ENCODE data around the gene NLGN1. TPM values are rescaled to one million over a fixed set of nuclear protein-coding genes. Genes with fewer than 3 reads are reported as not detected.

NLGN1 gene
- total and polyA plus RNA-seq, 5 donors from 2014 or later: not detected

DNA sequence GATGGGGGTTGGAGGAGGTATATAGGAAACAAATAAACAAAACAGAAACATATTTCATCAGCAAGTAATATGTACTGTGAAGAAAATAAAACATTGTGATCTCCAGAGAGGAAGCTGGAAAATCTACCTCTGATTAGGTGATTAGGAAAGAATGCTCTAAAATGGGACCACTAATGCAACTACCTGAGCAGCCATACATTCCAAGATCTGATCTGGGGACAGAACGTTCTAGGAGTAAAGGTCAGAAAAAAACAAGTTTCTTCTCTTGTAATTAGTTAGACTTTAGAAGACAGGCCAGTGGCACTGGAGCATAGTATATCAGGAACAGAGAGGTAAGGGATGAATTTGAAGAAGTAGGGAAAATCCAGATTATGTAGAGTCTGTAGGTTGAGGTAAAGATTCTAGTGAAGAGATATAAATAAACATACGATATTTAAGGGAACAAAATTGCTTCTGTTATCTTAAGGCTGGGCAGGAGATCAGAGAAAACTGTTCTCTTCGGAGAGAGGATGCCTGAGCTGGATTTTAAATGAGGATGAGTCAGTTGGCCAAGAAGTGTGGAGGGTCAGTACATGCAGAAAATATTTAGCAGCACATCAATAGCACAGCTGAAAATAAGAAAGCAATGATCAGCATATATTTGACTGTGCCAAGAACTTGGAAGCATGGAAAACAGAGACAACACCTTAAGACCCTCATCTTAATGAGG lies 429.5 kb downstream of the NLGN1 start:
- Histone ChIP-seq H3K36me3 (ENCODE audit: control insufficient read depth, insufficient read depth, low read length) (no peaks in the 10 kb centered on the region), H3K9me3 (ENCODE audit: control insufficient read depth in 2 of 2, low read length in 2 of 2) (no peaks in the 10 kb centered on the region), H3K4me1 (ENCODE audit: control insufficient read depth, insufficient read depth, low read length, poor library complexity, severe bottlenecking) (no peaks in the 10 kb centered on the region), H3K4me3 (ENCODE audit: low read depth, low read length) (no peak overlapping the region), H3K27me3 (ENCODE audit: control insufficient read depth, insufficient read depth, low read length) (no peaks in the 10 kb centered on the region), H3K27ac (ENCODE audit: insufficient read depth, low read length, poor library complexity, severe bottlenecking) (no peak overlapping the region)
- H3K9me3 Mint-ChIP-seq: peaks cover 0 to 19% (median 4%) of the 10 kb centered on the region in 7 donors
- no peaks in the 10 kb centered on the region for H3K27me3 Mint-ChIP-seq
- ATAC-seq (ENCODE audit: low read depth in 2 of 2): no peak
- no peaks in the 10 kb centered on the region for H3K36me3 Mint-ChIP-seq
- H3K4me3 Mint-ChIP-seq: no peak overlapping the region
- H3K27ac Mint-ChIP-seq: no peak overlapping the region
- H3K4me1 Mint-ChIP-seq: no peaks in the 10 kb centered on the region
- DNase-seq: no peak

DNA sequence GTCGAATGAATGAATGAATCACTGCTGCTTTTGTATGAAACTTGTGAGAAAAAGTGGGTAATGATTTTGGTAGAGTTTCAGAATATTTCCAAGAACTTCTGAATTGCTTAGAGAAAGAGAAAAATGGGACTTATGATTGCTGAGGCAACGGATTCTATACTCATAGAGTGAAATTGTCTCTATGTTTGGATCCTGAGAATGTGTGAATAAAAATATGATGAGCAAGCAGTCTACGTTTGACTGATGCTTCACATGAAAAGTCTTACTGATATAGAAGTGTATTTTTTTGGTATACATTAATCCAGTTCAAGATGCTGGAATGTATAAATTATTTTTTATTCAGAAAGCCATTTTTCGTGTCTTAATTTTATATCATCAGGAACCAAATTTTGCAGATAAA lies 441.1 kb downstream of the NLGN1 start:
- H3K36me3 ChIP-seq (ENCODE audit: control insufficient read depth, insufficient read depth, low read length): no peaks in the 10 kb centered on the region
- ATAC-seq (ENCODE audit: low read depth in 2 of 2): no peak
- no peak overlapping the region for H3K4me3 Mint-ChIP-seq
- H3K27me3 ChIP-seq (ENCODE audit: control insufficient read depth, insufficient read depth, low read length): no peaks in the 10 kb centered on the region
- no peak overlapping the region for H3K27ac ChIP-seq (ENCODE audit: insufficient read depth, low read length, poor library complexity, severe bottlenecking)
- no peaks in the 10 kb centered on the region for H3K36me3 Mint-ChIP-seq
- H3K4me1 Mint-ChIP-seq: no peaks in the 10 kb centered on the region
- no peaks in the 10 kb centered on the region for H3K4me1 ChIP-seq (ENCODE audit: control insufficient read depth, insufficient read depth, low read length, poor library complexity, severe bottlenecking)
- H3K9me3 Mint-ChIP-seq: peaks cover 0 to 11% (median 6%) of the 10 kb centered on the region in 7 donors
- H3K27me3 Mint-ChIP-seq: no peaks in the 10 kb centered on the region
- no peaks in the 10 kb centered on the region for H3K9me3 ChIP-seq (ENCODE audit: control insufficient read depth in 2 of 2, low read length in 2 of 2)
- no peak overlapping the region for H3K4me3 ChIP-seq (ENCODE audit: low read depth, low read length)
- H3K27ac Mint-ChIP-seq: no peak overlapping the region
- DNase-seq: no peak

DNA sequence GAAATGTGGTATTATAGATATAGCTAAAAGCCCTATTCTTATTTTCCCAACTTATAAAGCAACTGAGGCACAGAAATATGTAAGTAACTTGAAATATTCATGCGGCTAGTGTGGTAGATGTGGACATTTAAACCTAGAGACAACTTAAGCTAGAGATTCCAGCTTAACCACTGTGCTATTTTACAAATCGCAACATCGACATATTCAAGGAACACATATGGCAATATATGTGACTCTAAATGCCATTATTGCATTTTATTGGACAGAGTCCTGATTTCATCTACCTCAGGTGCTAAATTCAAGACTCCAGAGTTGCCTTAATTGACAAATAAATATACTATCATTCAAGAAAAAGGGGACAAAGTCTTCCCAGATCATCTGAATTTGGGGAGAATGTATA lies 442.3 kb downstream of the NLGN1 start:
- Histone ChIP-seq H3K4me1 (ENCODE audit: control insufficient read depth, insufficient read depth, low read length, poor library complexity, severe bottlenecking) (no peaks in the 10 kb centered on the region), H3K27ac (ENCODE audit: insufficient read depth, low read length, poor library complexity, severe bottlenecking) (no peak overlapping the region), H3K9me3 (ENCODE audit: control insufficient read depth in 2 of 2, low read length in 2 of 2) (no peaks in the 10 kb centered on the region), H3K36me3 (ENCODE audit: control insufficient read depth, insufficient read depth, low read length) (no peaks in the 10 kb centered on the region), H3K27me3 (ENCODE audit: control insufficient read depth, insufficient read depth, low read length) (no peaks in the 10 kb centered on the region), H3K4me3 (ENCODE audit: low read depth, low read length) (no peak overlapping the region)
- no peaks in the 10 kb centered on the region for H3K4me1 Mint-ChIP-seq
- no peak overlapping the region for H3K4me3 Mint-ChIP-seq
- no peaks in the 10 kb centered on the region for H3K27me3 Mint-ChIP-seq
- ATAC-seq (ENCODE audit: low read depth in 2 of 2) (no peak), DNase-seq (no peak)
- H3K27ac Mint-ChIP-seq: no peak overlapping the region
- no peaks in the 10 kb centered on the region for H3K36me3 Mint-ChIP-seq
- H3K9me3 Mint-ChIP-seq: peaks cover 0 to 11% (median 6%) of the 10 kb centered on the region in 7 donors

DNA sequence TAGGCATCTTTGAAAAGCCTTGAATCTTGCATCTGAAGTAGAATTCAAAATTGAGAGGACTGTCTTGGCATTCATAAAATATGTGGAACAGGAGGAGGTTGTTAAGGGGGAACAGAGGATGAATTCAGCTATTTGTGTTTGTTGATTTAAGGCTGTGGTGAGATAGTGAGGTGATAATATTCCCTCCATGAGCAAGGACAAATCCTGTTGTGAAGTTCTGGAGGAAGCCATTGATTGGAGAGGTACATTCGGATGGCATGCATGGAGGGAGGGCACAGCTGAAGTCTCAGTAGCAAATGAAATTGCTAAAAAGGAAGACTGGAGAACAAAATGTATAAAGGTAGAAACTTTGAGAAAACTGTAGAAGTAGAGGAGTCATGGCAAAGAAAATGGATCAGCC lies 443.8 kb downstream of the NLGN1 start:
- H3K27ac Mint-ChIP-seq: no peak overlapping the region
- no peaks in the 10 kb centered on the region for H3K9me3 ChIP-seq (ENCODE audit: control insufficient read depth in 2 of 2, low read length in 2 of 2)
- no peak overlapping the region for H3K27ac ChIP-seq (ENCODE audit: insufficient read depth, low read length, poor library complexity, severe bottlenecking)
- no peaks in the 10 kb centered on the region for H3K27me3 Mint-ChIP-seq
- H3K4me1 Mint-ChIP-seq: no peaks in the 10 kb centered on the region
- H3K4me3 Mint-ChIP-seq: no peak overlapping the region
- no peaks in the 10 kb centered on the region for H3K4me1 ChIP-seq (ENCODE audit: control insufficient read depth, insufficient read depth, low read length, poor library complexity, severe bottlenecking)
- peaks cover 0 to 16% (median 6%) of the 10 kb centered on the region in 7 donors for H3K9me3 Mint-ChIP-seq
- no peak overlapping the region for H3K4me3 ChIP-seq (ENCODE audit: low read depth, low read length)
- ATAC-seq (ENCODE audit: low read depth in 2 of 2) (no peak), DNase-seq (no peak)
- no peaks in the 10 kb centered on the region for H3K36me3 Mint-ChIP-seq
- no peaks in the 10 kb centered on the region for H3K27me3 ChIP-seq (ENCODE audit: control insufficient read depth, insufficient read depth, low read length)
- no peaks in the 10 kb centered on the region for H3K36me3 ChIP-seq (ENCODE audit: control insufficient read depth, insufficient read depth, low read length)

DNA sequence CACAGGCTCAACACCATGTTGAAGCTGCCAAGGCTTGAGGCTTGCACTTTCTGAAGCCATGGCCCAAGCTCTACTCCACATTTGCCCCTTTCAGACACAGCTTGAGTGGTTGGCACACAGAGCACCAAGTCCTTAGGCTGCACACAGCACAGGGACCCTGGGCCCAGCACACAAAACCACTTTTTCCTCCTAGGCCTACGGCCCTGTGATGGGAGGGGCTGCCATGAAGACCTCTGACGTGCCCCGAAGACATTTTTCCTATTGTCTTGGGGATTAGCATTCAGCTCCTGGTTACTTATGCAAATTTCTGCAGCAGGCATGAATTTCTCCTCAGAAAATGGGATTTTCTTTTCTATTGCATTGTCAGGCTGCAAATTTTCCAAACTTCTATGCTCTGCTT lies 445.5 kb downstream of the NLGN1 start:
- H3K36me3 ChIP-seq (ENCODE audit: control insufficient read depth, insufficient read depth, low read length): no peaks in the 10 kb centered on the region
- H3K4me1 ChIP-seq (ENCODE audit: control insufficient read depth, insufficient read depth, low read length, poor library complexity, severe bottlenecking): no peaks in the 10 kb centered on the region
- H3K4me3 Mint-ChIP-seq: no peak overlapping the region
- DNase-seq: no peak
- no peaks in the 10 kb centered on the region for H3K4me1 Mint-ChIP-seq
- no peaks in the 10 kb centered on the region for H3K36me3 Mint-ChIP-seq
- H3K9me3 ChIP-seq (ENCODE audit: control insufficient read depth in 2 of 2, low read length in 2 of 2): no peaks in the 10 kb centered on the region
- H3K27ac Mint-ChIP-seq: no peak overlapping the region
- H3K27ac ChIP-seq (ENCODE audit: insufficient read depth, low read length, poor library complexity, severe bottlenecking): no peak overlapping the region
- no peaks in the 10 kb centered on the region for H3K27me3 ChIP-seq (ENCODE audit: control insufficient read depth, insufficient read depth, low read length)
- no peak for ATAC-seq (ENCODE audit: low read depth in 2 of 2)
- no peaks in the 10 kb centered on the region for H3K27me3 Mint-ChIP-seq
- H3K9me3 Mint-ChIP-seq: peaks cover 0 to 13% (median 6%) of the 10 kb centered on the region in 7 donors
- no peak overlapping the region for H3K4me3 ChIP-seq (ENCODE audit: low read depth, low read length)

DNA sequence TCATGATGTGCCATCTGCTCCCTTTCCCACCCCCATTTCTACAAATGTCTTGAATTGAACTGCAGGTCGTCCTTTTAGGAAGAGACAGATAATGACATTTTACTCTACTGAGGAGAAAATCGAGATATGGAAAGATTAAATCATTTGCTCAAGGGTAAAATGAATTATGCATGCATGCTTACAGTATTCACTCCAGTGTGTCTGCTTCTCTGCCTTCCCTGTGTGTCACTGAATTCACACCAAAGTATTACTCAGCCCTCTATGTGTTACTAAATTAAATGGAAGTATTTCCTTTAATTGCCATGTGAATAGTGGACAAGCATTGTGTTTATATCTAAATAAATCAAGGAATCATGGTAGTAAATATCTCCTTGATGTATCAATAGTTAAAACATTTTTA lies 449.0 kb downstream of the NLGN1 start:
- H3K27ac Mint-ChIP-seq: no peak overlapping the region
- no peaks in the 10 kb centered on the region for H3K9me3 ChIP-seq (ENCODE audit: control insufficient read depth in 2 of 2, low read length in 2 of 2)

DNA sequence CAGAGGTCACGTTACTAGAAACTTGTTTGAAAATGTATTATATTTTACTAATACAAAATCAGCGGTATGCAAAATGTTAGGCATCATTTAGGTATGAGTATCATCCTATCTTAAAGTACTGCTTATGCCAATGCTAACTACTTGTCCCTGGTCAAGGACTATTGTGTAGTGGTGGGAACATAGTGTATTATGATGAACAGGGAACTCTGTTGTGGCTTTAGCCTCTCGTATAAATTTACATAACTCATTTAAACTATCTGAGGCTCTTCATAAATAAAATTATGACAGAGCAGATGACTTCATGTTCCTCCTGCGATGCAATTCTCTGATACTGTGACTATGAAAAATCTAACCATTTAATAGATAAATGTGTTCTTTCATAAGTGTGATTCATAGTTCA lies 451.9 kb downstream of the NLGN1 start:
- Histone ChIP-seq H3K4me1 (ENCODE audit: control insufficient read depth, insufficient read depth, low read length, poor library complexity, severe bottlenecking) (no peaks in the 10 kb centered on the region), H3K9me3 (ENCODE audit: control insufficient read depth in 2 of 2, low read length in 2 of 2) (no peaks in the 10 kb centered on the region), H3K27me3 (ENCODE audit: control insufficient read depth, insufficient read depth, low read length) (no peaks in the 10 kb centered on the region), H3K36me3 (ENCODE audit: control insufficient read depth, insufficient read depth, low read length) (no peaks in the 10 kb centered on the region), H3K4me3 (ENCODE audit: low read depth, low read length) (no peak overlapping the region), H3K27ac (ENCODE audit: insufficient read depth, low read length, poor library complexity, severe bottlenecking) (no peak overlapping the region)
- no peak for ATAC-seq (ENCODE audit: low read depth in 2 of 2)
- Mint-ChIP-seq H3K27me3 (no peaks in the 10 kb centered on the region), H3K4me3 (no peak overlapping the region), H3K27ac (no peak overlapping the region), H3K36me3 (no peaks in the 10 kb centered on the region), H3K4me1 (no peaks in the 10 kb centered on the region), H3K9me3 (peaks cover 0 to 5% (median 0%) of the 10 kb centered on the region in 7 donors)
- DNase-seq: no peak

More for the DNA sequence above, 449.0 kb downstream of the NLGN1 start:
- ATAC-seq (ENCODE audit: low read depth in 2 of 2) (no peak), DNase-seq (no peak)
- Histone ChIP-seq H3K4me1 (ENCODE audit: control insufficient read depth, insufficient read depth, low read length, poor library complexity, severe bottlenecking) (no peaks in the 10 kb centered on the region), H3K27me3 (ENCODE audit: control insufficient read depth, insufficient read depth, low read length) (no peaks in the 10 kb centered on the region), H3K36me3 (ENCODE audit: control insufficient read depth, insufficient read depth, low read length) (no peaks in the 10 kb centered on the region), H3K27ac (ENCODE audit: insufficient read depth, low read length, poor library complexity, severe bottlenecking) (no peak overlapping the region), H3K4me3 (ENCODE audit: low read depth, low read length) (no peak overlapping the region)
- H3K4me1 Mint-ChIP-seq: no peaks in the 10 kb centered on the region
- H3K9me3 Mint-ChIP-seq: peaks cover 0 to 9% (median 3%) of the 10 kb centered on the region in 7 donors
- H3K4me3 Mint-ChIP-seq: no peak overlapping the region
- no peaks in the 10 kb centered on the region for H3K36me3 Mint-ChIP-seq
- no peaks in the 10 kb centered on the region for H3K27me3 Mint-ChIP-seq

DNA sequence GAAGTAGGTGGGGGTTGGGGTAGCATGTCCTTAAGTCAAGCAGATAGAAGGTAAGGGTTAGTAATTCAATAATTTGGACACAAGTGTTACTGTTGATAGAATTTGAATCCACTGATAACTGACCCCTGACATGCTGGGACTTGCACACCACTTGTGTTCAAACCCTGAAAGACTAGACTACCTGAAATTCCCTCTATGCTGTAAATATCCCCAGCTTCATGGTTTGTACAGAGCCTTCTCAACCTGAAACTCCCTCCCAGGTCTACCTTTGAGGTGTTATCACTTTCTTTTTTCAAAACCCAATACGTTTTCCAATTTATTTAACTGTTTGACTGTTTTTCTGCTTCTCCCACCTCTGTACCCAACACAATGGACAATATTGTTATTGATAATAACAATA lies 459.6 kb downstream of the NLGN1 start:
- H3K36me3 Mint-ChIP-seq: no peaks in the 10 kb centered on the region
- H3K36me3 ChIP-seq (ENCODE audit: control insufficient read depth, insufficient read depth, low read length): no peaks in the 10 kb centered on the region
- H3K27me3 Mint-ChIP-seq: no peaks in the 10 kb centered on the region
- no peak overlapping the region for H3K27ac Mint-ChIP-seq
- H3K4me3 Mint-ChIP-seq: no peak overlapping the region
- H3K4me1 ChIP-seq (ENCODE audit: control insufficient read depth, insufficient read depth, low read length, poor library complexity, severe bottlenecking): no peaks in the 10 kb centered on the region
- no peak for ATAC-seq (ENCODE audit: low read depth in 2 of 2)
- no peaks in the 10 kb centered on the region for H3K4me1 Mint-ChIP-seq
- no peak overlapping the region for H3K4me3 ChIP-seq (ENCODE audit: low read depth, low read length)
- H3K9me3 Mint-ChIP-seq: peaks cover 0 to 18% (median 1%) of the 10 kb centered on the region in 7 donors
- no peaks in the 10 kb centered on the region for H3K27me3 ChIP-seq (ENCODE audit: control insufficient read depth, insufficient read depth, low read length)
- DNase-seq: no peak
- H3K27ac ChIP-seq (ENCODE audit: insufficient read depth, low read length, poor library complexity, severe bottlenecking): no peak overlapping the region
- H3K9me3 ChIP-seq (ENCODE audit: control insufficient read depth in 2 of 2, low read length in 2 of 2): no peaks in the 10 kb centered on the region

All from CD4-positive, CD25-positive, alpha-beta regulatory T cell (primary cell).